Esophagus muscularis mucosa (tissue), 4 donors: Measurements from ENCODE around the gene AQP6.

Experiments
- EP300 ChIP-seq: sonication (generic); formaldehyde crosslinking; IDR thresholded peaks from one replicate; pipeline ENCODE4 v1.6.1; 2017; ENCODE audit warnings: antibody characterized with exemption
- POLR2A ChIP-seq: fragments of 450-650 bp; IDR thresholded peaks from one replicate; pipeline ENCODE4 v1.6.1; 2017; ENCODE audit warnings: antibody characterized with exemption, moderate library complexity, mild to moderate bottlenecking, low read depth
- POLR2AphosphoS5 ChIP-seq, 2 donors: sonication (generic); formaldehyde crosslinking; IDR thresholded peaks; one replicate each; pipeline ENCODE4 v1.6.1; 2017; ENCODE audit warnings: antibody characterized with exemption in 2 of 2
- TF ChIP-seq, protein P1 (sequence below), 3 experiments: fragments of 200-600 bp in 2 of 3; fragments of 450-650 bp in 1 of 3; sonication (generic) in 2 of 3; IDR thresholded peaks; one replicate each; pipeline ENCODE4 v1.5.1; 2017 to 2019; ENCODE audit warnings: antibody characterized with exemption in 3 of 3, mild to moderate bottlenecking in 2 of 3, moderate library complexity in 1 of 3

DNA sequence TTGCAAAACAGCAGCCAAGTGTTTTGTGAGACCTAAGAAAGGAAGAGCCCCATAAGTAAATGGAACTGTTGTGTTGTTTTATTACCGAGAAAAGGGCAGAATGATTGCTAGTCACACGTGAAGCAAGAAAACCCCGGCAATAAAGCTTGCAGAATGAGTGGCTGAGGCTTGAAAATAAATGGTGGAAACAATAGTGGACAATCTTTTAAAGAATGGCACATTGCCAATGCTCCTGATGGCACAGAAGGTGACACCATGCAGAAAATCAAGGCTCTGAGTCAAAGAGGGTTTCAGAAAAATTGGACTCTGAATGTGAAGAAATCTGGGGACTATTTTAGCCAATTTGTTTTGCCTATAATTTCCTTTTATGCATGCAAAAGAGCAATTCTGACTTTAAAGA is 26.2 kb upstream of the AQP6 start:
- TF ChIP-seq POLR2A, result no peak
- TF ChIP-seq, protein P1, sequence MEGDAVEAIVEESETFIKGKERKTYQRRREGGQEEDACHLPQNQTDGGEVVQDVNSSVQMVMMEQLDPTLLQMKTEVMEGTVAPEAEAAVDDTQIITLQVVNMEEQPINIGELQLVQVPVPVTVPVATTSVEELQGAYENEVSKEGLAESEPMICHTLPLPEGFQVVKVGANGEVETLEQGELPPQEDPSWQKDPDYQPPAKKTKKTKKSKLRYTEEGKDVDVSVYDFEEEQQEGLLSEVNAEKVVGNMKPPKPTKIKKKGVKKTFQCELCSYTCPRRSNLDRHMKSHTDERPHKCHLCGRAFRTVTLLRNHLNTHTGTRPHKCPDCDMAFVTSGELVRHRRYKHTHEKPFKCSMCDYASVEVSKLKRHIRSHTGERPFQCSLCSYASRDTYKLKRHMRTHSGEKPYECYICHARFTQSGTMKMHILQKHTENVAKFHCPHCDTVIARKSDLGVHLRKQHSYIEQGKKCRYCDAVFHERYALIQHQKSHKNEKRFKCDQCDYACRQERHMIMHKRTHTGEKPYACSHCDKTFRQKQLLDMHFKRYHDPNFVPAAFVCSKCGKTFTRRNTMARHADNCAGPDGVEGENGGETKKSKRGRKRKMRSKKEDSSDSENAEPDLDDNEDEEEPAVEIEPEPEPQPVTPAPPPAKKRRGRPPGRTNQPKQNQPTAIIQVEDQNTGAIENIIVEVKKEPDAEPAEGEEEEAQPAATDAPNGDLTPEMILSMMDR (IDR thresholded peaks at IDR 0.05), result no peak
- TF ChIP-seq EP300, result no peak
- TF ChIP-seq POLR2AphosphoS5 (IDR thresholded peaks at IDR 0.05), result no peak
